ENCODE results near the gene APP. TPM values are rescaled to one million over a fixed set of nuclear protein-coding genes. Genes with fewer than 3 reads are reported as not detected.

APP gene
- total RNA-seq, 1 donor from 2014 or later = 306 TPM

GRCh38 chr21:25977068-25977611, 193.4 kb downstream of the APP start:
- H3K36me3 Mint-ChIP-seq = peaks cover 70% of the 10 kb centered on the region
- TF ChIP-seq EZH2phosphoT487 (IDR thresholded peaks at IDR 0.05) (no peak), EZH2 (IDR thresholded peaks at IDR 0.05) (no peak), CTCF (IDR thresholded peaks at IDR 0.05) (no peak)

GRCh38 chr21:25974964-25975363, 195.6 kb downstream of the APP start:
- H3K36me3 ChIP-seq = peaks cover 39% of the 10 kb centered on the region

More at GRCh38 chr21:25977068-25977611, 193.4 kb downstream of the APP start:
- H3K4me1 Mint-ChIP-seq = no peaks in the 10 kb centered on the region
- Histone ChIP-seq H3K36me3 (peaks cover 21% of the 10 kb centered on the region), H3K4me2 (no peak overlapping the region), H3K79me2 (ENCODE audit: low read depth) (peaks cover 4% of the 10 kb centered on the region), H3F3A (ENCODE audit: low read depth) (no peaks in the 10 kb centered on the region), H3K4me1 (no peaks in the 10 kb centered on the region), H3K27me3 (no peaks in the 10 kb centered on the region), H2AFZ (replicated peaks) (no peak overlapping the region), H4K20me1 (ENCODE audit: low read depth) (no peaks in the 10 kb centered on the region), H3K9me3 (ENCODE audit: low read depth) (no peaks in the 10 kb centered on the region), H3K4me3 (no peak overlapping the region), H3K27ac (no peak overlapping the region), H3K9ac (no peak overlapping the region)
- no peaks in the 10 kb centered on the region for H3K27me3 Mint-ChIP-seq (ENCODE audit: insufficient read depth, low read depth)
- DNase-seq (ENCODE audit: low spot score) = no peak
- no peak overlapping the region for H3K27ac Mint-ChIP-seq
- H3K4me3 Mint-ChIP-seq = no peak overlapping the region
- H3K9me3 Mint-ChIP-seq = peaks cover 10% of the 10 kb centered on the region

GRCh38 chr21:25970254-25970930, 200.2 kb downstream of the APP start:
- Histone ChIP-seq H3K27ac (no peak overlapping the region), H3K9ac (no peak overlapping the region), H2AFZ (replicated peaks) (no peak overlapping the region), H3K4me2 (no peak overlapping the region), H3K27me3 (no peaks in the 10 kb centered on the region), H3K4me3 (no peak overlapping the region), H3K4me1 (no peaks in the 10 kb centered on the region), H3F3A (ENCODE audit: low read depth) (no peaks in the 10 kb centered on the region), H3K36me3 (peaks cover 31% of the 10 kb centered on the region), H4K20me1 (ENCODE audit: low read depth) (no peaks in the 10 kb centered on the region), H3K79me2 (ENCODE audit: low read depth) (peaks cover 22% of the 10 kb centered on the region), H3K9me3 (ENCODE audit: low read depth) (no peaks in the 10 kb centered on the region)
- peaks cover 65% of the 10 kb centered on the region for H3K36me3 Mint-ChIP-seq
- H3K4me3 Mint-ChIP-seq = no peak overlapping the region
- peaks cover 20% of the 10 kb centered on the region for H3K9me3 Mint-ChIP-seq
- TF ChIP-seq CTCF (IDR thresholded peaks at IDR 0.05) = no peak
- no peak for TF ChIP-seq EZH2 (IDR thresholded peaks at IDR 0.05)
- TF ChIP-seq EZH2phosphoT487 (IDR thresholded peaks at IDR 0.05) = no peak
- DNase-seq (ENCODE audit: low spot score) = no peak
- H3K27me3 Mint-ChIP-seq (ENCODE audit: insufficient read depth, low read depth) = no peaks in the 10 kb centered on the region
- no peak overlapping the region for H3K27ac Mint-ChIP-seq
- H3K4me1 Mint-ChIP-seq = peaks cover 3% of the 10 kb centered on the region

More at GRCh38 chr21:25974964-25975363, 195.6 kb downstream of the APP start:
- no peaks in the 10 kb centered on the region for H4K20me1 ChIP-seq (ENCODE audit: low read depth)
- Mint-ChIP-seq H3K36me3 (peaks cover 72% of the 10 kb centered on the region), H3K4me1 (no peaks in the 10 kb centered on the region), H3K27ac (no peak overlapping the region), H3K4me3 (no peak overlapping the region), H3K27me3 (ENCODE audit: insufficient read depth, low read depth) (no peaks in the 10 kb centered on the region), H3K9me3 (peaks cover 20% of the 10 kb centered on the region)
- no peaks in the 10 kb centered on the region for H3K27me3 ChIP-seq
- no peak overlapping the region for H3K27ac ChIP-seq
- H3K79me2 ChIP-seq (ENCODE audit: low read depth) = peaks cover 12% of the 10 kb centered on the region
- H3K9ac ChIP-seq = no peak overlapping the region
- H3K4me3 ChIP-seq = no peak overlapping the region
- no peaks in the 10 kb centered on the region for H3F3A ChIP-seq (ENCODE audit: low read depth)
- no peak for DNase-seq (ENCODE audit: low spot score)
- H2AFZ ChIP-seq (replicated peaks) = no peak overlapping the region
- H3K4me2 ChIP-seq = no peak overlapping the region
- H3K9me3 ChIP-seq (ENCODE audit: low read depth) = no peaks in the 10 kb centered on the region
- TF ChIP-seq CTCF (IDR thresholded peaks at IDR 0.05) (no peak), EZH2 (IDR thresholded peaks at IDR 0.05) (no peak), EZH2phosphoT487 (IDR thresholded peaks at IDR 0.05) (no peak)
- H3K4me1 ChIP-seq = no peaks in the 10 kb centered on the region

Measured in neural progenitor cell (in vitro differentiated cells).